Nephron progenitor cell (in vitro differentiated cells): ENCODE data around the gene HEG1.
A peak's percentile ranks its signal among the peaks of the same experiment; 100 is the strongest.

ENCODE experiments used
- DNase-seq: peaks from one replicate; pipeline ENCODE4 v3.0.0; 2021
- H3K27ac Mint-ChIP-seq: 2 replicates; pipeline ENCODE4 v1.8.0; 2021; ENCODE audit warnings: mild to moderate bottlenecking, moderate library complexity, mixed read lengths
- H3K27me3 Mint-ChIP-seq: 2 replicates; pipeline ENCODE4 v1.8.0; 2021; ENCODE audit warnings: mild to moderate bottlenecking, low read depth, mixed read lengths; ENCODE audit not compliant: poor library complexity
- H3K36me3 Mint-ChIP-seq: 2 replicates; pipeline ENCODE4 v1.8.0; 2021; ENCODE audit warnings: low read depth, mixed read lengths
- H3K4me1 Mint-ChIP-seq: 2 replicates; pipeline ENCODE4 v1.8.0; 2021; ENCODE audit warnings: mixed read lengths
- H3K4me3 Mint-ChIP-seq: 2 replicates; pipeline ENCODE4 v1.8.0; 2021; ENCODE audit warnings: mild to moderate bottlenecking, moderate library complexity, mixed read lengths
- H3K9me3 Mint-ChIP-seq: 2 replicates; pipeline ENCODE4 v1.8.0; 2021; ENCODE audit warnings: mild to moderate bottlenecking, moderate library complexity, mixed read lengths
- CTCF ChIP-seq: fragments of 200-600 bp; sonication (generic); IDR thresholded peaks from 2 replicates; pipeline ENCODE4 v1.5.0; 2021; ENCODE audit warnings: antibody characterized with exemption

HEG1 gene

GRCh38 chr3:125059488-125060245, 3.9 kb upstream of the HEG1 start:
- H3K4me1 Mint-ChIP-seq = peaks cover 41% of the 10 kb centered on the region
- peaks cover 38% of the 10 kb centered on the region for H3K27me3 Mint-ChIP-seq
- no peak overlapping the region for H3K27ac Mint-ChIP-seq
- H3K4me3 Mint-ChIP-seq = no peak overlapping the region
- H3K36me3 Mint-ChIP-seq = peaks cover 4% of the 10 kb centered on the region
- peaks cover 12% of the 10 kb centered on the region for H3K9me3 Mint-ChIP-seq
- DNase-seq = no peak
- no peak for TF ChIP-seq CTCF

- H3K27ac Mint-ChIP-seq = no peak overlapping the region
- no peak overlapping the region for H3K4me3 Mint-ChIP-seq
- H3K36me3 Mint-ChIP-seq = no peaks in the 10 kb centered on the region
- no peak for DNase-seq
- no peak for TF ChIP-seq CTCF
- H3K4me1 Mint-ChIP-seq = peaks cover 48% of the 10 kb centered on the region
- peaks cover 5% of the 10 kb centered on the region for H3K9me3 Mint-ChIP-seq
- H3K27me3 Mint-ChIP-seq = peaks cover 39% of the 10 kb centered on the region
Measured at GRCh38 chr3:125058959-125059358, 3.2 kb upstream of the HEG1 start.

GRCh38 chr3:125058529-125058928, 2.7 kb upstream of the HEG1 start:
- H3K36me3 Mint-ChIP-seq = no peaks in the 10 kb centered on the region
- TF ChIP-seq CTCF = no peak
- peaks cover 3% of the 10 kb centered on the region for H3K9me3 Mint-ChIP-seq
- DNase-seq = no peak
- H3K27me3 Mint-ChIP-seq = peaks cover 36% of the 10 kb centered on the region
- no peak overlapping the region for H3K4me3 Mint-ChIP-seq
- no peak overlapping the region for H3K27ac Mint-ChIP-seq
- H3K4me1 Mint-ChIP-seq = peaks cover 49% of the 10 kb centered on the region

GRCh38 chr3:125057186-125057850, 1.5 kb upstream of the HEG1 start:
- peaks cover 58% of the 10 kb centered on the region for H3K4me1 Mint-ChIP-seq
- peak overlapping the region; percentile 76 for H3K4me3 Mint-ChIP-seq
- H3K27ac Mint-ChIP-seq = no peak overlapping the region
- no peak for DNase-seq
- TF ChIP-seq CTCF = no peak
- no peaks in the 10 kb centered on the region for H3K36me3 Mint-ChIP-seq
- peaks cover 3% of the 10 kb centered on the region for H3K9me3 Mint-ChIP-seq
- H3K27me3 Mint-ChIP-seq = peaks cover 30% of the 10 kb centered on the region

- Mint-ChIP-seq H3K27me3 (peaks cover 23% of the 10 kb centered on the region), H3K9me3 (no peaks in the 10 kb centered on the region)
- DNase-seq = peak; percentile 69
Measured at GRCh38 chr3:125055331-125055912, 375 bp downstream of the HEG1 start.

More at GRCh38 chr3:125055331-125055912, 375 bp downstream of the HEG1 start:
- H3K4me3 Mint-ChIP-seq = peak overlapping the region; percentile 89
- H3K27ac Mint-ChIP-seq = no peak overlapping the region
- peaks cover 56% of the 10 kb centered on the region for H3K4me1 Mint-ChIP-seq
- TF ChIP-seq CTCF = no peak
- H3K36me3 Mint-ChIP-seq = peaks cover 3% of the 10 kb centered on the region
